Transverse colon (tissue), 4 donors: ENCODE data around the gene YBX1. TPM values are rescaled to one million over a fixed set of nuclear protein-coding genes. Genes with fewer than 3 reads are reported as not detected.

Experiments
- DNase-seq: peaks from one replicate; pipeline ENCODE4 v3.0.0-alpha.2; 2019
- H3K27ac ChIP-seq, 4 donors: fragments of 200-600 bp; sonication (generic); 2 replicates each; pipeline ENCODE4 v1.5.1; 2016 to 2018; ENCODE audit warnings: inconsistent platforms in 4 of 4
- H3K27me3 ChIP-seq: fragments of 200-600 bp; sonication (generic); 2 replicates; pipeline ENCODE4 v1.5.1; 2017; ENCODE audit warnings: inconsistent platforms
- H3K36me3 ChIP-seq, 4 donors: fragments of 200-600 bp; sonication (generic); 2 replicates each; pipeline ENCODE4 v1.5.1; 2017 to 2019; ENCODE audit warnings: inconsistent platforms in 4 of 4
- H3K4me1 ChIP-seq, 4 donors: fragments of 200-600 bp; sonication (generic); 2 replicates each; pipeline ENCODE4 v1.5.1; 2017 to 2020; ENCODE audit warnings: inconsistent platforms in 4 of 4
- H3K4me3 ChIP-seq, 4 donors: fragments of 200-600 bp; sonication (generic); 1 replicate in 1 of 4; 2 replicates in 3 of 4; pipeline versions ENCODE4 v1.5.1 to v1.6.1; 2017 to 2019; ENCODE audit warnings: inconsistent platforms in 4 of 4
- H3K9me3 ChIP-seq, 2 donors: fragments of 200-600 bp; sonication (generic); 2 replicates each; pipeline ENCODE4 v1.5.1; 2017 to 2019; ENCODE audit warnings: inconsistent platforms in 2 of 2
- CTCF ChIP-seq, 5 experiments: fragments of 200-600 bp in 3 of 5; fragments of 450-650 bp in 2 of 5; sonication (generic) in 3 of 5; IDR thresholded peaks; 1 replicate in 2 of 5; 2 replicates in 3 of 5; pipeline ENCODE4 v1.5.1; 2016 to 2017; ENCODE audit warnings: antibody characterized with exemption in 5 of 5, inconsistent platforms in 3 of 5, mild to moderate bottlenecking in 2 of 5, moderate library complexity in 1 of 5
- EP300 ChIP-seq: sonication (generic); formaldehyde crosslinking; IDR thresholded peaks from one replicate; pipeline ENCODE4 v1.6.1; 2017; ENCODE audit warnings: antibody characterized with exemption, low read depth
- POLR2A ChIP-seq: fragments of 450-650 bp; IDR thresholded peaks from one replicate; pipeline ENCODE4 v1.6.1; 2016; ENCODE audit warnings: antibody characterized with exemption, mild to moderate bottlenecking, moderate library complexity
- POLR2AphosphoS5 ChIP-seq, 3 donors: sonication (generic); formaldehyde crosslinking; IDR thresholded peaks; one replicate each; pipeline ENCODE4 v1.6.1; 2016; ENCODE audit warnings: antibody characterized with exemption in 3 of 3
- WGBS, 2 donors: methylation state at CpG; one replicate each; pipeline ENCODE4 v1.1.5; 2018; ENCODE audit warnings: low coverage in 1 of 2; 5-methylcytosine and 5-hydroxymethylcytosine counted together
- in situ Hi-C, 4 donors: fragments of 200-750 bp; cut with MboI; loops; one replicate each; pipeline versions ENCODE4 v1.15.0 to v1.15.1; 2017; ENCODE audit warnings: low sequenced_read_pairs in 3 of 4, low pct_ligation_motif_present in 1 of 4, low pct_unique_long_range_greater_than_20kb in 1 of 4
- intact Hi-C: fragments of 100-400 bp; cut with DNase I; formaldehyde crosslinking; loops from one replicate; pipeline ENCODE4 v1.15.1; 2023; ENCODE audit warnings: low total_unique reads
- total RNA-seq, 4 donors: library from RNA; depleted of rRNA; stranded (reverse); fragments of >200 nt; gene quantifications; one replicate each; pipeline ENCODE4 v1.1.0, GENCODE V29; 2016

The YBX1 gene
- total RNA-seq, 4 donors from 2014 or later, result 288 to 403 (median 380) TPM

GRCh38 chr1:42738678-42739226, 56.5 kb downstream of the YBX1 start:
- Histone ChIP-seq H3K4me1 (peaks cover 0 to 27% (median 7%) of the 10 kb centered on the region in 4 donors), H3K4me3 (no peak overlapping the region), H3K27me3 (no peaks in the 10 kb centered on the region), H3K36me3 (no peaks in the 10 kb centered on the region), H3K27ac (no peak overlapping the region), H3K9me3 (no peaks in the 10 kb centered on the region)
- in situ Hi-C loops (loop anchor here in 2 of 4 donors (25.0 kb wide), 2 partner anchors 401 to 601 kb away; partner anchors contain the start of gene FOXJ3 (in 1 of the 2)), intact Hi-C loops (no loop called here)
- WGBS, 2 donors, result 79% methylated on average over 8 of the region's 8 CpGs; no CpG with 5 or more reads in 1 of the 2 donors
- no peak for DNase-seq
- TF ChIP-seq CTCF (IDR thresholded peaks at IDR 0.05), result no peak
- no peak for TF ChIP-seq EP300
- TF ChIP-seq POLR2A, result no peak
- no peak for TF ChIP-seq POLR2AphosphoS5 (IDR thresholded peaks at IDR 0.05)

- Histone ChIP-seq H3K4me3 (no peak within 1 kb of the TSS), H3K9me3 (no peaks in the 10 kb centered on the region), H3K27ac (no peak within 1 kb of the TSS), H3K27me3 (no peaks in the 10 kb centered on the region), H3K4me1 (peaks cover 0 to 27% (median 7%) of the 10 kb centered on the region in 4 donors), H3K36me3 (no peaks in the 10 kb centered on the region)
- no peak for DNase-seq
- in situ Hi-C loops, result loop anchor here in 2 of 4 donors (10.0 to 25.0 kb wide), 3 partner anchors 165 to 603 kb away; partner anchors contain the start of gene FOXJ3 (in 1 of the 2)
- TF ChIP-seq CTCF (IDR thresholded peaks at IDR 0.05) (no peak), EP300 (no peak), POLR2A (no peak), POLR2AphosphoS5 (IDR thresholded peaks at IDR 0.05) (no peak)
- intact Hi-C loops, result loop anchor here (10.0 kb wide), 1 partner anchor 45 kb away; no protein-coding TSS in a partner anchor
- WGBS, 2 donors, result 71% methylated on average over 23 of the region's 27 CpGs; no CpG with 5 or more reads in 1 of the 2 donors
Observed at GRCh38 chr1:42739753-42740700, 57.8 kb downstream of the YBX1 start, which contains the start of gene CLDN19. Gene CLDN19, minus strand, starts transcription at chr1:42740236. Its CDS starts 173 bp downstream, at chr1:42740063.

- in situ Hi-C loops (loop anchor here in 2 of 4 donors (10.0 to 25.0 kb wide), 3 partner anchors 166 to 604 kb away; partner anchors contain the start of gene FOXJ3 (in 1 of the 2)), intact Hi-C loops (loop anchor here (10.0 kb wide), 1 partner anchor 46 kb away; no protein-coding TSS in a partner anchor)
- Histone ChIP-seq H3K9me3 (no peaks in the 10 kb centered on the region), H3K4me3 (no peak overlapping the region), H3K27ac (no peak overlapping the region), H3K36me3 (no peaks in the 10 kb centered on the region), H3K4me1 (peaks cover 0 to 21% (median 3%) of the 10 kb centered on the region in 4 donors), H3K27me3 (no peaks in the 10 kb centered on the region)
- no peak for TF ChIP-seq EP300
- no peak for TF ChIP-seq POLR2AphosphoS5 (IDR thresholded peaks at IDR 0.05)
- no peak for TF ChIP-seq CTCF (IDR thresholded peaks at IDR 0.05)
- no peak for TF ChIP-seq POLR2A
- no peak for DNase-seq
- WGBS, 2 donors, result 77 to 86% methylated on average over 5 to 19 of the region's 19 CpGs
Observed at GRCh38 chr1:42740851-42741580, 58.8 kb downstream of the YBX1 start.
